Activated CD4-positive, alpha-beta T cell treated with anti-CD3 and anti-CD28 coated beads for 48 hours (primary cell): ENCODE results near the gene PGA3.
"Not testable (repeated sequence)": the region's sequence is repeated elsewhere in the genome, so short reads cannot be mapped to it uniquely, and the experiment has no call there.

Source experiments
- DNase-seq: peaks from one replicate; pipeline ENCODE4 v3.0.0-alpha.2; 2020

PGA3 gene

DNA sequence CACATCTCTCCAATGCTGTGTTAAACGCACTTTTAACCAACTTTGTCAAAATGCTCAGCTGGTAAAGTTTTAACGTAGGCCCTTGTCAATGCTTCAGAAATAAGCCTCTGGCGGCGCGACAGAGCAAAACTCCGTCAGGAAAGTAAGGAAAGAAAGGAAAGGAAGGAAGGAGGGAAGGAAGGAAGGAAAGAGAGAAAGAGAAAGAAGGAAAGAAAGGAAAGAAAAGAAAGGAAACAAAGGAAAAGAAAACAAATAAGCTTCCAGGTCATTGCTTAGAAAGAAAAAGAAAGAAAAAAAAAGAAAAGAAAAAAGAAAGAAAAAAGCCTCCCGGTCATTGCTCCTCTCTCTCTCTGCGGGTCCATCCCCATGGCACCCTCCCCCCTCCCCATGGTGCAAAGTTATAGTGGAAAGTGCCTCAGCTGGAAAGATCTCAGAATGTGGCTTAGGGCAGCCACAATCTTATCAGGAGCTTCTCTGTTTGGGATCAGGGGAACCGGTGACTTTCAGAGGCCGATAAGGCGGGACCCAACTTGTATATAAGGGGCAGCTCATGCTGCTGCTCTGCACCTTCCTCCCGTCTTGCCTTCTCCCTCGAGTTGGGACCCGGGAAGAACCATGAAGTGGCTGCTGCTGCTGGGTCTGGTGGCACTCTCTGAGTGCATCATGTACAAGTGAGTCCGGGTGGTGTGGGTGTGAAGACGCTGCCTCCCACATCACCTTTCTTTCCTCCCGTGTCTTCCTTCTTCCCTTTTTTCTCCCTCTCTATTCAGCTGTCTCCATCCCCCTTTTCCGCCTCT is at the start of gene PGA3:
Gene PGA3, plus strand, starts transcription at position 566 of the 797 bp plus-strand sequence. Its CDS starts 50 bp downstream, at position 616.
- not testable (repeated sequence) for DNase-seq

DNA sequence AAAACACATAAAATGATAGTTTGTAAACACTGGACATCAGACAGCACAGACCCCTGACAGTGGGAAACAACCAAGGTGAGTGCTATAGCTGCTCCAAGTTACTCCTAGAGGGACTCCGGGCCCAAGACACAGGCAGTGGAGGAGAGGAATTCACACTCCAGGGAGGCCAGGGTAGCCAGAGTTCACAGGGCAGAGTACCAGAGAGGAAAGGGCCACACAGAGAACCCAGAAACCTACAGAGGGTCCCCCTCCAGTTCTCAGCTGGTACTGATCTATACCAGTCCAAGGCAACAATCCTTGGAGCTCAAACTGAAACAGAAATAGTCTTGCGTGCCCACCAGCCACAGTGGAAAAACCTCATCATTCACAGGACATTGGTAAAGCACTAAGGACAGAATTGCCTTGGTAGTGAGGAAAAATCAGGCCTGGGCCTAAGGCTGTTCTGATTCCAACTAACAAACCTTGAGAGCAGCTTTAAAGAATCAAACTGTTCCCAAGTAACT is 49.7 kb upstream of the PGA3 start:
- DNase-seq: no peak

DNA sequence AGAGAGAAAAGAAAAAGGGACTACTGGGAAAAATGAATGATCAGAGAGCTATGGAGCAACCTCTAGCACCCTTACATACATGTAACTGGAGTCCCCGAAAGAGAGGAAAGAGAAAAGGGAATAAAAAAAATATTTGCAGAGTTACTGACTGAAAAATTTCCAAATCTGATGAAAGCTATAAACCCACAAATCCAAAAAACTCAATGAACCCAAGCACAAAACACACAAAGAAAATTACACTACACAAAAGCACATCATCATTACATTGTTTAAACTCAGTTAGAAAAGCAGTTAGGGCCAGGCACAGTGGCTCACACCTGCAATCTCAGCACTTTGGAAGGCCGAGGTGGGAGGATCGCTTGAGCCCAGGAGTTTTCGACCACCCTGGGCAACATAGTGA is 48.8 kb upstream of the PGA3 start:
- DNase-seq: no peak

DNA sequence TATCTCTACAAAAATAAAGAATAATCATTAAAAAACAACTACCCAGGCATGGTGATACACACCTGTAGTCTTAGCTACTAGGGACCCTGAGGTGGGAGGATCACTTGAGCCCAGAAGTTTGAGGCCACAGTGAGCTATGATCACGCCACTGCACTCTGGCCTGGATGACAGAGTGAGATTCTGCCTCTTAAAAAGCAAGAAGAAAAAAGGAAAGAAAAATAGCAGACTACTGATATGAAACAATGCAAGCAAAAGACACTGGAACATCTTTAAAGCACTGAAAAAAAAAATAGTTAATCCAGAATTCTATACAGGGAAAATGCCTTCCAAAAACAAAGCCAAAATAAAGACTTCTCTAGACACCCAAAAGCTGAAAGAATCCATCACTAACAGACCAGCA is 48.0 kb upstream of the PGA3 start:
- DNase-seq: no peak

DNA sequence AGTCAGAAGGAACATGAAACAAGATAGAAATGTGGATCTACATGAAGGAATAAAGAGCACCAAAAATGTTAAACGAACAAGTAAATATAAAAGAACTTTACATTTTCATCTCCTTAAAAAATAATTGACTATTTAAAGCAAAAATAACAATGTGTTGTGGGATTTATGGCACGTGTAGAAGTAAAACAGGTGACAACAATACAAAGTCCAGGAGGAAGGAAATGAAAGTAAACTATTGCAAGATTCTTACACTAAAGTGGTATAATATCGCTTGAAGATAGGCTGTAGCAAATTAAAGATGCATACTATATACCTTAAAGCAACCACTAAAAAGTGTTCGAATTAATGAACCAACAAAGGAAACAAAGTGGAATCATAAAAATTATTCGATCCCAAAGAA is 47.6 kb upstream of the PGA3 start:
- DNase-seq: no peak

DNA sequence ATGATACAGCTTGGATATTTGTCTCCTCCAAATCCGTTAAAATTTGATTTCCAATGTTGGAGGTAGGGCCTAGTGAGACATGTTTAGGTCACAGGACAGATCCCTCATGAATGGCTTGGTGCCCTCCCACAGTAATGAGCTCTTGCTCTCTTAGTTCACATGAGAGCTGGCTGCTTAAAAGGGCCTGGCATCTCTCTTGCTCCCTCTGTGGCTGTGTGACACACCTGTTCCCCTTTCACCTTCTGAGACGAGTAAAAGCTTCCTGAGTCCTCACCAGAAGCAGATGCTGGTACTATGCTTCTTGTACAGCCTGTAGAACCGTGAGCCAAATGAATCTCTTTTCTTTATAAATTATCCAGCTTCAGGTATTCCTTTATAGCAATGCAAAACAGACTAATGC is 45.6 kb upstream of the PGA3 start:
- DNase-seq: peak; percentile 13

DNA sequence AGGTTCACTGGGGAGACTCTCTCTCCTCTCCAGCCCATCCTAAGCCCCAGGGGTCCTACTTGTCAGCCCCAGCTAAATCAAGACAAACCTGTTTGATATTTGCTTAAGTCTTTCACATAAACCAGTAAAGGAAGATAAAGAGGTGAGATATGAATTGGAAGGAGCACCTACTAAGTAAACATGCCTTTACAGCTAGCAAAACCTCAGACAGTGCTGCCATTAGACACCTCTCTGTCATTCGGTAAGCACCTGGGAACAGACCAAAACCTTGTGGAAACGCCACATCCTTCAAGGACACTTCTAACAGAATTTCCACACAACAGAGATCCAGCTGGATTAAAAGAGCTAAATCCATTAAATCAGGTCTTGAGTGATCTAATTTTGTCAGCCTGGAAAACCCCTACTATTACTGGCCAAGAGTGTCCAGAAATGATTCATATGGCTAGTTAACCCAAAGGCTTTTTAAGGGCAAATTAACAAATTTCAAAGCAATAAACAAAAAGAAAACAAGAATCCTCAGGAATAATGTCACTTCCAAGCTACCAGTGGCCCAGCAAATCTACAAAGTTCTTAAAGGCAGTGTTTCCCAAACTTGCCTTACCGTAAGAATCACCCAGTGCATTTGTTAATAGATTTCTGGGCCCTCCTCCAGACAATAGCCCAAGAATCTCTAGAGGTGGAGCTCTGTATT is 44.5 kb upstream of the PGA3 start:
- DNase-seq: no peak

DNA sequence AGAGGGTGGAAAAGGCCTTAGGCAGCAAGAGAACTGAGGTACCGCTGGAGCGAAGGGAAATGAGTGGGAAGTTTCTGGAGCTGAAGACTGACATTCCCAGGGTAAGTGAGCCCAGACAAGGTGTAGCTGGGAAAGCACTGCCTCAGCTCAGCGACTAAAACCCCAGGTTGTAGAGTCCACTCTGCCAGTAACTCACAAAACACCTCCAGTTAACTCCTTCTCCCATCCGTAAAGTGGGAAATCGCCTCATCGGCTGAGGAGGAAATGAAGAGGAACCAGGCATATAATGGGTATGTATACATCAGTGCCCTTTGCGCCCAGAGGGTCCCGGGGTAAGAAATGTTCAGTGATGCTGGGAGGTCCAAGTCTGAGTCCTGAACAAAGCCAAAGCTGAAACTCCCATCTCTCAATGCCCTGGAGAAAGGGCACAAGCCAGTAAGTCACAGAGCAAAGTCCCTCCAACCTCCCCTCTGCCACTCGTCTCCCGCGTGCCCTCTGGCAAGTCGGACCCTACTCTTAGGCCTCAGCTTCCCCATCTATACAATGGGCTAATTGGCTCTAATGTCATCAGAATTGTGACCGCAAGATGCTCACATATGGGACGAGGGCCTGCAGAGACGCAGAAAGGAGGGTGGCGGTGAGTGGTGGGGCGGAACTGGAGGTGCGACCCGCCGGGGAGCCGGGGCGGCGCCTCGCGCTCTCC is 42.7 kb upstream of the PGA3 start:
- DNase-seq: no peak

DNA sequence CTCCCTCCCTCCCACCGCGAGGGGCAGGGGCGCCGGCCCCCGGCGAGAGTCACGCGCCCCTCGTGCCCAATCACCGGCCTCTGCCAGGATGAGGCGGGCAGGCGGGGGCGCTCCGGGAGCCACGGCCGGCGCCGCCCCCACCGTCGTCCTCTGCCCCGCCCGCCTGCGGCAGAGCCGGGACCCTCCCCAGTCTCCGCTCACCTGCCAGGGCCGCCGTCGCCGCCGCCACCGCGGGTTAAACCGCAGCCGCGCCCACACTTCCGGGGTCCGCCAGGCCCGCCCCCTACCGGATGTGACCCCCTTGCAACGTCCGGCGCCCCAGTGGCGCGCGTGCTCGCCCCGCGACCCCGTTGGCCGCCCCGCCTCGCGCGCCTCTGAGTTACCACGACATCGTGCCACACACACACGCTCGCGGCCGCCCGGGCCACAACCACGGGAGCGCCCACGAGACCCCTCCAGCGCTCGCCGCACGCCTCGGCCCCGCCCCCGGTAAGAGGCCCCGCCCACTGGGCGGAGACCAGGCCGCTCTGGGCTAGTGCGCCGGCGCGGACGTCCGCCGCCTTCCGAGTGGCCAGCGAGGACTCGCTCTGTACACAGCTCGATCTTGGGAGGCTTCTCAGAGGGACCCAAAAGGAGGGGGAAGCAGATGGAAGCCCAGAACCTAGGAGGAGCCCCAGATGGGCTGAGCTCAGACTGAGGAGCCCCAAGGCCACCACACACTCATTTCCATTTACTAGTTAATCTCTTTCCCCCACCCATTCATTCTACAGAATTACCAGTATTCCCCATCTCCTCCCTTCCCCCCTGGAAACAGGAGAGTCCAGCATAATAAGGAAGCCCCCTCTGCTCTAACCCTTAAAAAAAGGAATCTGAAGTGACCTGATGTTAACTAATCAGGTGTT is 41.9 kb upstream of the PGA3 start, which contains the start of gene VPS37C:
Gene VPS37C, minus strand, starts transcription at position 237 of the 902 bp plus-strand sequence. CDS start 22,597 bp downstream, outside the sequence.
- DNase-seq: peak; percentile 95

DNA sequence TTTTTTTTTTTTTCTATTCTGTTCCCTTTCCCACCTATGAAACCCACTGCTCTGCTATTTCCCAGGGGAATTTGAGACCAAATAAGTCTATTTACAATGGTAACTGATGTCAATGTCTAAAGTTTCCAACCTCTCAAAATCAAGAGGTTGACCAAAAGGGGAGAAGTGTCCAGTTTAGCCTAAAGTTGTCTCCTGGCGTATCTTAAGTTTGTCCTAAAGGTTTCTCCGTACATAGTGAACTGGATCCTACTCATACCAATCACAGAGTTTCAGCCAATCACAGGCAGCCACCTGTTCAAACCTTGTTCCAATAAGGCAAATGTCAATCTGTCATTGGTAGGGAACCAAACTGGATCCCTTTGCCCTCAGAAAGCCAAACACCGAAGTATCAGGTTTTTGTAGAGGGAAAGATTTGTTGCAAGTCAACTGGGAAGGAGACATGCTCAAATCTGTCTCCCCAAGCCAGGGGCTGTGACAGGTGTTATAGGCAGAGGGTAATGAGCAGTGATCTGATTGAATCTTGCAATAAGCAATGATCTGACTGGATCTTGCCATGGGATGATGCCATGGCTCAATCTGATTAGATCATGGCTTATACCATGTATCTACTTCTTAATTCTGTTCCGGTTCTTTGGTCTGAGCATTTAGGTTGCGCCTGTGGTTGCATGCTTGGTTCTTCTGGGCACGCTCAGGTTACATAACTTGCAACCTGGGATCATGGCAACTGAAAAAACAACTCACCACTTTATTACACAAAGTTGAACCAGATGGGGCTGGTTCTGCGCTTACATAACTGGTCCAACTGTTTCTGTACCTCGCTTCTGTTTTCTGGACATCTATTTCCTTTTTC is 41.0 kb upstream of the PGA3 start:
- peak; percentile 62 for DNase-seq

DNA sequence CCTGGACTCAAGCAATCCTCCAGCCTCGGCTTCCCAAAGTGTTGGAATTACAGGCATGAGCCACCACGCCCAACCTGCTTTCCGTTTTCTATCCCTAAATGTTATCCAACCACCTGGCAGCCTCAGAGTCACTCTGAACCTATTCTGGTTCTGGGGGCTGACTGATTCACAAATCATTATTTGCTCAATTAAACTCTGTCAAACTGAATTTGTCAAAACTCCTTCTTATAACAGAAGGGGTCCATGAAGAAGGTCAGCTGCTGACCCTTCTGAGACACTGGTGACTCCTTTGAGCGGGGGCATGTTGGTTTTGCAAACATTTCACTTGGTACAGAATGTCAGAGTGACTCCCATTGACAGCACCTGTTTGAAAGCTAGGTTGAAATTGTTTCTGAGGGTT is 40.3 kb upstream of the PGA3 start:
- DNase-seq: no peak

DNA sequence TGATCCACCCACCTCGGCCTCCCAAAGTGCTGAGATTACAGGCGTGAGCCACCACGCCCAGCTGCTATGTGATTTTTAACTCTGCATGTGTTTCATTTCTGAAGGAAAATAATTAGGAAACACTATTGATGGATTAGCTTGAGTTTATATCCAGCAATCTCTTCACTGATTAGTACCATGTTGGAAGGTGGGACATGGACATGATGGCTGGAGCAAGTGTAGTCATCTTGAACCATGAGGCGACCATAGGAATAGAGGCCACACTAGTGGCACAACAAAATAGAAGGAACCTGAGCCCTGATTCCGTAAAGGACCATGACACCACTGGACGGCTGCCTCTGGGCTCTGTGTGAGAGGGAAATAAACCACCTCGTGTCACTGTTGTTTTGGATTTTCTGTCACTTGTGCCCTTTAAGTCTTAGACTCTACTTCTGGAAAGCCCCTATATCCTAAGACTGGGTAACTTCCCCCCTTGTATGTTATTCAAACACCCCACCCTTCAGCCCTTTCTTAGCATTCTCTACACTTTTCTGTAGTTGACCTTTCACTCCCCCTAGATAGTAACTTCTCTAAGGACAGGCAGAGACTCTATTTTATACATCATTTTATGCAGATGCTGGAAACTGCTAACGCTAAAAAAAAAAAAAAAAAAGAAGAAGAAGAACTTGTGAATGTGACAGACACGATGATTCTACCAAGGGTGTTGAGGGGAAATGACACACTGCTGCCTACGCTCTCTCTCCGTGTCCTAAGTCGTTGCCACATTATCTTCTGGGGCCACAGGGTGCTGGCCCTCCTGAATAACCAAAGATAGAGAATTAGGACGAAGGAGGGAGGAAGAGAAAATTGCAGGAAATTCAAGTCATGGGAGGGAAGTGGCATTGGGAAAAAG is 39.4 kb upstream of the PGA3 start:
- peak; percentile 17 for DNase-seq

DNA sequence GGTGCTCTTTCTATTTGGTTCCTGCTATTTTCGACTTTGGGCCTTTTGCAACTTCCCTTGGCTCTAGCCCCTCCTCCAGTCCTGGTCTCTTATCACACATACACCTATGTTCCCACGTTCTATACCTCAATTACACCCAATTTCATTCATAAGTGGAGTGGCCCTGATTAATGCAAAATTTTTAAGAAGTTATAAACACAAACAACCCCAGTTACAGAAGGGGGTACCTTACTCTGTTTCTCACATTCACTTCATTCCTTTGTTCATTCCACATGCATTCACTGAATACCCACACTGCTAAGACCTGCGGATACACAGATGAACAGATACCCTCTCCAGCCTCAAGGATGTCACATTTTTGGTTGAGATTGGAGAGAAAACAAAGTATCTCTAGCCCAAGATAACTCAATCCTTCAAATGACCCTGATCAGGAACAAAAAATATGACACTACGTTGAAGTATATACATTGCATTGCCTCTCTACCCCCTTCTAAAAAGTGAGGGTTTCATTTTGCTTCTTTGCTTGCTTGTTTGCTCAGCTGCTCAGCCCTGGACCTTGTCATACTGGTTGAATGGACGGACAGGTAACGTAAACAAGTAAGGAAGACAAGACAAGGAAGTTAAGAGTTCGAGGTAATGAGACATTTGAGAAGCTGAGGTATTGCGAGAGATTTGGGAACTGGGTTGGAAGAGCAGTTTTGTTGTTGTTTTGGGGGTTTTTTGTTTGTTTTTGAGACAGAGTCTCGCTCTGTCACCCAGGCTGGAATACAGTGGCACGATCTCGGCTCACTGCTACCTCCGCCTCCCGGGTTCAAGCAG is 38.5 kb upstream of the PGA3 start:
- no peak for DNase-seq

DNA sequence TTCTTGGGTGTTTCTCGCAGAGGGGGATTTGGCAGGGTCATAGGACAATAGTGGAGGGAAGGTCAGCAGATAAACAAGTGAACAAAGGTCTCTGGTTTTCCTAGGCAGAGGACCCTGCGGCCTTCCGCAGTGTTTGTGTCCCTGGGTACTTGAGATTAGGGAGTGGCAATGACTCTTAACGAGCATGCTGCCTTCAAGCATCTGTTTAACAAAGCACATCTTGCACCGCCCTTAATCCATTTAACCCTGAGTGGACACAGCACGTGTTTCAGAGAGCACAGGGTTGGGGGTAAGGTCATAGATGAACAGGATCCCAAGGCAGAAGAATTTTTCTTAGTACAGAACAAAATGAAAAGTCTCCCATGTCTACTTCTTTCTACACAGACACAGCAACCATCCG is 37.5 kb upstream of the PGA3 start:
- DNase-seq: not testable (repeated sequence)

DNA sequence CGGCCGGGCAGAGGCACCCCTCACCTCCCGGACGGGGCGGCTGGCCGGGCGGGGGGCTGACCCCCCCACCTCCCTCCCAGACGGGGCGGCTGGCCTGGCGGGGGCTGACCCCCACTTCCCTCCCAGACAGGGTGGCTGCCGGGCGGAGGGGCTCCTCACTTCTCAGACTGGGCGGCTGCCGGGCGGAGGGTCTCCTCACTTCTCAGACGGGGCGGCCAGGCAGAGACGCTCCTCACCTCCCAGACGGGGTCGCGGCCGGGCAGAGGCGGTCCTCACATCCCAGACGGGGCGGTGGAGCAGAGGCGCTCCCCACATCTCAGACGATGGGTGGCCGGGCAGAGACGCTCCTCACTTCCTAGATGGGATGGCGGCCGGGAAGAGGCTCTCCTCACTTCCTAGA is 37.0 kb upstream of the PGA3 start:
- DNase-seq: not testable (repeated sequence)

DNA sequence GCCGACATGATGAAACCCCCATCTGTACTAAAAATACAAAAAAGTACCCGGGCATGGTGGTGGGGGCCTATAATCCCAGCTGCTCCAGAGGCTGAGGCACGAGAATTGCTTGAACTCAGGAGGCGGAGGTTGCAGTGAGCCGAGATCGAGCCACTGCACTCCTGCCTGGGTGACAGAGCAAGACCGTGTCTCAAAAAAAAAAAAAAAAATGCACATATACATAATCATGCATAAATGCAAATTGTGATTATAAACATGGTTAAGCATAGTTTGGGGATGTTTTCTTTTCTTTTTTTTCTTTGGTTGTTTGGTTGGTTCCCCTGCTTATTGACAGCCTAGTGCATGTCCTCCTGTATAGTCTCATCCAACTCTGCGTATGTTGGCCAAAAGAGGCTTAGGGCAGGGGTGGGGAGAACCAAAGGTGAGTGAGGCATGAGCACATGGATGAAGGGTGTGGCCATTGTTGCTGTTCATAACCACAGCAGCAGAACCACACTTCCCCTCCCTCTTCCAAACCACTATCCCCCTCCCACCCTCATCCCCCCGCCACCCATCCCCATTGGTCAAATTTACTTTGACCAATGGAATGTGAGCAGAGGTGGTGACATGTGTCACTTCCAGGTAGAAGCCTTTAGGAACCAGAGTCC is 35.1 kb upstream of the PGA3 start:
- DNase-seq: no peak

DNA sequence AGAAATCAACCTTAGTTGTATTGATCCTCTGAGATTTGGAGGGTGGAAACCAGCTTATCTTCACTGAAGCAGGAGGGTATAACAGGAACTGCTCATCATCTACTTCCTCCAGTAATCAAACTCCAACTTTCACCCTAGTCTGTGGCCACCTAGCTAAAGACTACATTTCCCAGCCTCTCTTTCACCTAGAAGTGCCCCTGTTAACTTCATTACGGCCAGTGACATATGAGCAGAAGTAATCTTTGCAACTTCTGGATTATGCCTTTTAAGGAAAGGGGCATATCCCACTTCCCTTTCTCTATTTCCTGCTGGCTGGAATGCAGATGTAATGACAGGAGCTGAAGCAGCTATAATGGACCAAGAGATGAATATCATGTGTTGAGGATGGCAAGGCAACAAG is 34.5 kb upstream of the PGA3 start:
- DNase-seq: no peak

DNA sequence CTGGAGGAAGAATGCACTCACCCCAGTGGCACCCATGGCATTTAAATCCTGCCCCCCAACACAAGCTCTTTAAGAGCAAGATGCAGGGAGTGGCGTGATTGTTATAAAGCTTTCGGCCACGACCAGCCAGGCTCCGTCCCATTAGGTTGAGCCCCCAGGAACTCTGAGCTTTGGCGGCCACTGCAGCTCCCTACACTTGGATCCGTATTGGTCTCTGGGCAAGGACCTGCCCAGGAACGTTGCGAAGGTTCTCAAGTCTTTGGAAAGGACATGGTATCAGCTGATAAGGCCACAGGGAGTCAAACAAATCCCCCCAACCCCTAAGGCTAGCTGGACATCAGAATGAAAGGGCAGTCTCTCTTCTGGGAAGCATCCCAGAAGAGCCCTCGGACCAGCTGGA is 32.7 kb upstream of the PGA3 start:
- DNase-seq: no peak

DNA sequence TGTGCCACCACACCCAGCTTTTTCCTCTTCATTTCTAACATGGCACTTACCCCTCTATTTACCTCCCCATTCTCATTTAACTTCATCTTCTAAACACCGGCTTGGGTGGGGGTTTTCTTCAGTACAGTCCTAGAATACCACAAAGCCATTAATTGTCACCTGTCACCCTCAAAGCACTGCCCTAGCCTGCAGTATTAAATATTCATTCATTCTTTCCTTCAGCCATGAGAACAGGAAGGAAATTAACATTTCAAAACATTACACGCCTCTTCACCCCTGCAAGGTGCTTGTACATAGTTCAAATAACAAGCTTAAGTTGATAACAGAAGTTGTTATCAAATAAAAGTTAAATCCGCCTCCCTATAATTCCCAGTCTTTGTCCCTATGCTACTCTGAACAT is 31.4 kb upstream of the PGA3 start:
- DNase-seq: no peak
